B cell (primary cell): ENCODE results near the gene PAM16. TPM values are rescaled to one million over a fixed set of nuclear protein-coding genes. Genes with fewer than 3 reads are reported as not detected.

Experiments used
- ATAC-seq: fragments of 200-7000 bp; cut with Tn5 transposase; one replicate; pipeline ENCODE4 v1.10.0; 2021; ENCODE audit warnings: low read depth, mild to moderate bottlenecking, moderate number of reproducible peaks, moderate library complexity
- CTCF ChIA-PET: fragments of 350-600 bp; sonication (Branson Sonifier 250); formaldehyde crosslinking; loops from one replicate; lab custom pipeline; 2021; ENCODE audit warnings: antibody characterized with exemption, inconsistent platforms; lab: Charles Lee
- POLR2A ChIA-PET: fragments of 350-600 bp; sonication (Branson Sonifier 250); formaldehyde crosslinking; loops from one replicate; lab custom pipeline; 2021; ENCODE audit warnings: antibody characterized with exemption; lab: Charles Lee
- DNase-seq: peaks from one replicate; pipeline ENCODE4 v3.0.0; 2013
- H2AFZ ChIP-seq: 2 replicates; pipeline ENCODE4 v1.6.1; 2012; ENCODE audit warnings: mild to moderate bottlenecking, low read depth, low read length; ENCODE audit not compliant: insufficient read depth, poor library complexity, severe bottlenecking
- H3K27ac ChIP-seq, 2 donors: 1 replicate in 1 of 2; 2 replicates in 1 of 2; pipeline ENCODE4 v1.5.1; 2012 to 2013; ENCODE audit warnings: low read length in 2 of 2, mild to moderate bottlenecking in 2 of 2, moderate library complexity in 1 of 2
- H3K27me3 ChIP-seq, 4 experiments: fragments of 200-600 bp in 1 of 4; sonication (generic) in 1 of 4; replicated peaks in 1 of 4; 1 replicate in 2 of 4; 2 replicates in 2 of 4; pipeline versions ENCODE4 v1.6.1 to v1.7.0; 2013 to 2016; ENCODE audit warnings: low read length in 3 of 4, mild to moderate bottlenecking in 2 of 4, mixed read lengths in 1 of 4, moderate library complexity in 1 of 4; ENCODE audit not compliant: insufficient read depth in 4 of 4, control insufficient read depth in 3 of 4; ENCODE audit errors: control extremely low read depth in 1 of 4
- H3K36me3 ChIP-seq, 2 experiments: replicated peaks in 1 of 2; 1 replicate in 1 of 2; 2 replicates in 1 of 2; pipeline versions ENCODE4 v1.6.1 to v1.7.1; 2013; ENCODE audit warnings: low read length in 1 of 2; ENCODE audit not compliant: insufficient read depth in 2 of 2, control insufficient read depth in 1 of 2; ENCODE audit errors: control extremely low read depth in 1 of 2, extremely low read depth in 1 of 2
- H3K4me1 ChIP-seq, 2 donors: fragments of 200-600 bp in 1 of 2; sonication (generic) in 1 of 2; 1 replicate in 1 of 2; 2 replicates in 1 of 2; pipeline versions ENCODE4 v1.5.1 to v1.6.1; 2013 to 2017; ENCODE audit warnings: low read length in 2 of 2; ENCODE audit not compliant: control insufficient read depth in 2 of 2, insufficient read depth in 2 of 2
- H3K4me2 ChIP-seq: replicated peaks from 2 replicates; pipeline ENCODE3; 2012; ENCODE audit warnings: mild to moderate bottlenecking, low read depth, low read length; ENCODE audit not compliant: poor library complexity, severe bottlenecking
- H3K4me3 ChIP-seq, 5 experiments: fragments of 200-600 bp in 1 of 5; sonication (generic) in 1 of 5; 1 replicate in 3 of 5; 2 replicates in 2 of 5; pipeline versions ENCODE4 v1.5.1 to v1.7.0; 2011 to 2016; ENCODE audit warnings: low read length in 4 of 5, mild to moderate bottlenecking in 4 of 5, low read depth in 2 of 5, control low read depth in 1 of 5, moderate library complexity in 1 of 5; ENCODE audit not compliant: insufficient read depth in 1 of 5; ENCODE audit errors: control extremely low read depth in 1 of 5, extremely low read depth in 1 of 5
- H3K79me2 ChIP-seq: fragments of 200-600 bp; sonication (generic); one replicate; pipeline ENCODE4 v1.6.0; 2016; ENCODE audit warnings: low read length; ENCODE audit not compliant: control insufficient read depth, insufficient read depth
- H3K9ac ChIP-seq: fragments of 200-600 bp; sonication (generic); 2 replicates; pipeline ENCODE4 v1.6.1; 2017; ENCODE audit warnings: mild to moderate bottlenecking, low read length, moderate library complexity
- H3K9me3 ChIP-seq, 3 donors: one replicate each; pipeline versions ENCODE4 v1.6.1 to v1.7.1; 2013; ENCODE audit warnings: low read length in 2 of 3; ENCODE audit not compliant: control insufficient read depth in 2 of 3, insufficient read depth in 1 of 3; ENCODE audit errors: control extremely low read depth in 1 of 3
- H4K20me1 ChIP-seq: 2 replicates; pipeline ENCODE4 v1.6.0; 2012; ENCODE audit warnings: mild to moderate bottlenecking, low read length; ENCODE audit not compliant: insufficient read depth, control insufficient read depth, poor library complexity, severe bottlenecking
- H3K27ac Mint-ChIP-seq: one replicate; pipeline ENCODE4 v1.8.0; 2021; ENCODE audit warnings: mixed read lengths
- H3K27me3 Mint-ChIP-seq: one replicate; pipeline ENCODE4 v1.8.0; 2021; ENCODE audit warnings: mixed read lengths
- H3K4me1 Mint-ChIP-seq: one replicate; pipeline ENCODE4 v1.8.0; 2021; ENCODE audit warnings: mixed read lengths
- H3K4me3 Mint-ChIP-seq: one replicate; pipeline ENCODE4 v1.8.0; 2021; ENCODE audit warnings: mixed read lengths
- H3K9me3 Mint-ChIP-seq: one replicate; pipeline ENCODE4 v1.8.0; 2022; ENCODE audit warnings: mixed read lengths; ENCODE audit not compliant: insufficient read depth
- CTCF ChIP-seq: fragments of 200-600 bp; IDR thresholded peaks from one replicate; pipeline ENCODE4 v1.8.0; 2022; ENCODE audit warnings: antibody characterized with exemption, mild to moderate bottlenecking
- EZH2 ChIP-seq: IDR thresholded peaks from 2 replicates; pipeline ENCODE4 v1.6.1; 2012; ENCODE audit warnings: borderline replicate concordance, low read depth, mild to moderate bottlenecking, moderate library complexity, low read length; ENCODE audit not compliant: insufficient read depth, poor library complexity, severe bottlenecking
- WGBS: methylation state at CpG from one replicate; pipeline ENCODE4 v1.1.5; 2013; ENCODE audit warnings: missing lambda C conversion rate; ENCODE audit not compliant: insufficient coverage; 5-methylcytosine and 5-hydroxymethylcytosine counted together
- intact Hi-C: fragments of 100-400 bp; cut with micrococcal nuclease; formaldehyde crosslinking; loops from one replicate; pipeline ENCODE4 v1.10.0; 2022
- polyA plus RNA-seq: library from polyadenylated mRNA; depleted of rRNA; stranded (reverse); fragments of >200 nt; gene quantifications from 2 replicates; pipeline ENCODE4 v1.2.3, GENCODE V29; 2012
- total RNA-seq, 2 donors: library from RNA; stranded (reverse); fragments of 120-200 nt in 1 of 2; gene quantifications; 1 replicate in 1 of 2; 2 replicates in 1 of 2; pipeline versions ENCODE4 v1.2.3 to v1.2.4, GENCODE V29; 2013 to 2022

Gene PAM16
- total and polyA plus RNA-seq, 2 donors (not counting 1 experiment from before 2014, with no cell fraction given), result 57.3 to 64.1 TPM

- Histone ChIP-seq H3K4me1 (no peaks in the 10 kb centered on the region), H3K27me3 (no peaks in the 10 kb centered on the region), H3K9me3 (no peaks in the 10 kb centered on the region), H3K9ac (no peak overlapping the region), H4K20me1 (peaks cover 97% of the 10 kb centered on the region), H3K4me2 (no peak overlapping the region), H3K79me2 (peaks cover 58% of the 10 kb centered on the region), H3K36me3 (peaks cover 3 to 90% of the 10 kb centered on the region in 2 experiments), H2AFZ (no peak overlapping the region), H3K4me3 (no peak overlapping the region), H3K27ac (no peak overlapping the region)
- ATAC-seq (no peak), DNase-seq (no peak)
- no peak overlapping the region for H3K4me3 Mint-ChIP-seq
- intact Hi-C loops, result no loop called here
- ChIA-PET POLR2A (no interaction called here), CTCF (interaction anchor here (0.9 to 3.3 kb wide), 4 partner anchors 12 to 60 kb away, joined by 3 to 27 read pairs (median 6); no protein-coding TSS in a partner anchor)
- 89% methylated on average over 15 of the region's 18 CpGs for WGBS
- H3K27ac Mint-ChIP-seq, result no peak overlapping the region
- no peaks in the 10 kb centered on the region for H3K9me3 Mint-ChIP-seq
- no peak for TF ChIP-seq CTCF
- TF ChIP-seq EZH2, result no peak
- no peaks in the 10 kb centered on the region for H3K4me1 Mint-ChIP-seq
- H3K27me3 Mint-ChIP-seq, result no peaks in the 10 kb centered on the region
These were observed 39.4 kb upstream of the PAM16 start for GRCh38 chr16:4390266-4391260.
